Testis (tissue), 3 donors: ENCODE data around the gene SEL1L3. TPM values are rescaled to one million over a fixed set of nuclear protein-coding genes. Genes with fewer than 3 reads are reported as not detected.

Experiments
- DNase-seq: peaks from one replicate; pipeline ENCODE4 v3.0.0-alpha.2; 2019
- H3K27ac ChIP-seq, 2 donors: fragments of 200-600 bp; sonication (generic); one replicate each; pipeline ENCODE4 v1.5.1; 2019
- H3K27me3 ChIP-seq: fragments of 200-600 bp; sonication (generic); one replicate; pipeline ENCODE4 v1.5.1; 2019
- H3K36me3 ChIP-seq: fragments of 200-600 bp; sonication (generic); one replicate; pipeline ENCODE4 v1.5.1; 2017; ENCODE audit warnings: low read depth; ENCODE audit errors: missing control alignments
- H3K4me1 ChIP-seq: fragments of 200-600 bp; sonication (generic); one replicate; pipeline ENCODE4 v1.5.1; 2019
- H3K4me3 ChIP-seq, 2 donors: fragments of 200-600 bp; sonication (generic); one replicate each; pipeline ENCODE4 v1.5.1; 2017 to 2019
- H3K9me3 ChIP-seq: fragments of 200-600 bp; sonication (generic); one replicate; pipeline ENCODE4 v1.5.1; 2017
- CTCF ChIP-seq, 3 experiments: fragments of 450-650 bp in 2 of 3; fragments of 200-600 bp in 1 of 3; sonication (generic) in 1 of 3; IDR thresholded peaks; one replicate each; pipeline ENCODE4 v1.5.1; 2016 to 2019; ENCODE audit warnings: antibody characterized with exemption in 3 of 3, mild to moderate bottlenecking in 2 of 3, moderate library complexity in 1 of 3
- POLR2A ChIP-seq: fragments of 450-650 bp; IDR thresholded peaks from one replicate; pipeline ENCODE4 v1.6.1; 2017; ENCODE audit warnings: antibody characterized with exemption, mild to moderate bottlenecking, moderate library complexity
- WGBS, 2 donors: methylation state at CpG; one replicate each; pipeline ENCODE4 v1.1.5; 2018; 5-methylcytosine and 5-hydroxymethylcytosine counted together
- intact Hi-C: fragments of 100-400 bp; cut with DNase I; formaldehyde crosslinking; loops from one replicate; pipeline ENCODE4 v1.15.1; 2023; ENCODE audit warnings: low total_unique reads
- polyA plus RNA-seq: library from polyadenylated mRNA; stranded (reverse); fragments of 350-450 nt; fragmentation: Illumina TruSeq; extraction: RNeasy Lipid Tissue Mini Kit (QIAGEN cat#74804); gene quantifications from one replicate; pipeline ENCODE4 v1.2.3, GENCODE V29; 2014; ENCODE audit warnings: low read depth, low replicate concordance; ENCODE audit not compliant: insufficient read depth
- total RNA-seq, 2 donors: library from RNA; depleted of rRNA; stranded (reverse); fragments of >200 nt; gene quantifications; one replicate each; pipeline ENCODE4 v1.2.3, GENCODE V29; 2016

SEL1L3 gene
- total and polyA plus RNA-seq, 3 donors from 2014 or later: 5.0 to 15.6 (median 6.9) TPM

GRCh38 chr4:25810461-25811373 lies 52.1 kb downstream of the SEL1L3 start:
- Histone ChIP-seq H3K4me1 (peaks cover 8% of the 10 kb centered on the region), H3K36me3 (no peaks in the 10 kb centered on the region), H3K27ac (no peak overlapping the region), H3K4me3 (no peak overlapping the region), H3K9me3 (no peaks in the 10 kb centered on the region), H3K27me3 (no peaks in the 10 kb centered on the region)
- intact Hi-C loops: no loop called here
- WGBS, 2 donors: 93% methylated on average over 21 to 23 of the region's 23 CpGs
- TF ChIP-seq CTCF (IDR thresholded peaks at IDR 0.05) (no peak), POLR2A (no peak)
- DNase-seq: no peak

GRCh38 chr4:25809996-25810395 lies 52.8 kb downstream of the SEL1L3 start:
- Histone ChIP-seq H3K9me3 (no peaks in the 10 kb centered on the region), H3K27me3 (no peaks in the 10 kb centered on the region), H3K27ac (no peak overlapping the region), H3K4me3 (no peak overlapping the region), H3K4me1 (peaks cover 8% of the 10 kb centered on the region), H3K36me3 (no peaks in the 10 kb centered on the region)
- TF ChIP-seq POLR2A: no peak
- no peak for TF ChIP-seq CTCF (IDR thresholded peaks at IDR 0.05)
- WGBS, 2 donors: 95% methylated on average over 4 of the region's 4 CpGs
- intact Hi-C loops: no loop called here
- no peak for DNase-seq

- no peaks in the 10 kb centered on the region for H3K9me3 ChIP-seq
- H3K4me3 ChIP-seq: no peak overlapping the region
- intact Hi-C loops: no loop called here
- H3K27me3 ChIP-seq: no peaks in the 10 kb centered on the region
- TF ChIP-seq CTCF (IDR thresholded peaks at IDR 0.05) (no peak), POLR2A (no peak)
- no peak for DNase-seq
- H3K36me3 ChIP-seq: no peaks in the 10 kb centered on the region
- no peaks in the 10 kb centered on the region for H3K4me1 ChIP-seq
- H3K27ac ChIP-seq: no peak overlapping the region
- 77 to 80% methylated on average over 8 of the region's 8 CpGs for WGBS, 2 donors
Measured at GRCh38 chr4:25807102-25807728, 55.6 kb downstream of the SEL1L3 start.

- intact Hi-C loops: no loop called here
- Histone ChIP-seq H3K27me3 (no peaks in the 10 kb centered on the region), H3K9me3 (no peaks in the 10 kb centered on the region), H3K4me1 (no peaks in the 10 kb centered on the region), H3K27ac (no peak overlapping the region), H3K36me3 (no peaks in the 10 kb centered on the region), H3K4me3 (no peak overlapping the region)
- no peak for TF ChIP-seq POLR2A
- TF ChIP-seq CTCF (IDR thresholded peaks at IDR 0.05): no peak
- 80 to 84% methylated on average over 6 of the region's 6 CpGs for WGBS, 2 donors
- DNase-seq: no peak
Measured at GRCh38 chr4:25805255-25805860, 57.4 kb downstream of the SEL1L3 start.
